Epithelial cell of proximal tubule (primary cell): ENCODE results near the gene ABHD1. TPM values are rescaled to one million over a fixed set of nuclear protein-coding genes. Genes with fewer than 3 reads are reported as not detected.

Source experiments
- DNase-seq: peaks from one replicate; pipeline ENCODE4 v3.0.0-alpha.2; 2011; ENCODE audit warnings: low read depth
- H3K4me3 ChIP-seq: 2 replicates; pipeline ENCODE4 v1.5.1; 2011; ENCODE audit warnings: low read depth, mild to moderate bottlenecking, low read length
- CTCF ChIP-seq: conservative IDR thresholded peaks from 2 replicates; pipeline ENCODE4 v1.5.1; 2012; ENCODE audit warnings: low read depth, mild to moderate bottlenecking, low read length
- total RNA-seq: library from RNA; depleted of rRNA; stranded (reverse); fragments of >200 nt; gene quantifications from 2 replicates; pipeline ENCODE4 v1.2.3, GENCODE V29; 2015

The ABHD1 gene
- total RNA-seq, 1 donor from 2014 or later = not detected

DNA sequence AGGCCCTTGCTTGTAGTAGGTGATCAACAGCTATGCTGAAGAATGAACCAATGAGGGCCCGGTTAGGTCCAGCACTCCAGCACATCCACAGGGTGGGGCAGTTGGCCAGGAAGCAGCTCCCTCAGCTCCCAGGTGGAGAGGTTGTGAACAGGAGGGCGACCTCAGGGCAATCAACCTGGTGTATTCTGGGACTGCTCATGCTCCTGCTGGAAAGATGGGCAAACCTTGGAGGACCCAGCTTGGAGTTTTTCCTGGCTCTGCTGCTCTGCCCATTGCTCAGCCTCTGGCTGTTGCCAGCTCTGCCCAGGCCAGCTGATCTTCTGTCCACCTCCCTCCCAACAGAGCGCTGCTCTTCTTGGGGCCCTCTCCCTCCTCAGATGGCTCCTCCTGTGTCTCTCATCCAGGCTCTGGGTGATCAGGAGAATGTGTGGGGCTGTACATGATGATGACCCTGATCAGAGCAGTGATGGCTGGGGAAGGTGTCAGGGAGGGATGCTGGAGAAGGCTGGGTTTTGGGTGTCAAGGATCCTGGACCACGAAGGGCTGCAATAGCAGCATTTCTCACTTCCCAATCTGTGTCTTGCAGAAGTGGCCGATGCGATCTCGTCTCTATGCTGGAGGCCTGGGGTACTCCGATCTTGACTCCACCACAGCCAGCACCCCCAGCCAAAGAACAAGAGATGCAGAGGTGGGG, 28.6 kb downstream of the ABHD1 start:
- no peak overlapping the region for H3K4me3 ChIP-seq
- DNase-seq = no peak
- no peak for TF ChIP-seq CTCF

DNA sequence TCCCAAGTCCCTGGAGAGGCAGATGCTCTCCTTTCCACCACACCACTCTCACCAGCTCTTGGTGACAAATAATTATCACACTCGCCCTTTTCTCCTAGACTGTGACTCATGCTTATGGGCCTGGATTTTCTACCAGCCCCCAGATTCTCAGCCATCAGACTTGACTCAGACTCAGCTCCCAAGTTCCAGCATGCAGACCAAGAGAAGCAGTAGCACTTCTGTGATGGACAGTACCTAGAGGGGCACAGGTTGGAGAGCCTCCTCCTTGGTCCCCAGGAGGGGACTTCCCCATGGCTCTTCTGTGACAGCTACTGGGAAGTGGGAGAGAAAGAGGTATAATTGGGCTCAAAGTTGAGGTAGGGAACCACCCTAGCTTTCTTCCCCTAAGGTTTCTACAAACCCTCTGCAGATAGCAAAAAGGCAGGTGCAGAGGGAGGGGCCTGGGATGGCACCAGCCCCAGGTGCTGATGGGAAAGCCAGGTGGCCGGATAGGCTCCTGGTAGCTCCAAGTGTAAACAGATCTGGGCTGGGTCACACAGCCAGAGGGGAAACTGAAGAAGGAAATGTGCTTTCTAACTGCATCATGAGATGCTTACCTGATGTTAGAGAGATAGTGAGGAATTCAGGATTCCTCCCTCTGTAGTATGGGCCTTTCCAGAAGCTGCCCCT, 29.3 kb downstream of the ABHD1 start:
- no peak for TF ChIP-seq CTCF
- no peak for DNase-seq
- no peak overlapping the region for H3K4me3 ChIP-seq

DNA sequence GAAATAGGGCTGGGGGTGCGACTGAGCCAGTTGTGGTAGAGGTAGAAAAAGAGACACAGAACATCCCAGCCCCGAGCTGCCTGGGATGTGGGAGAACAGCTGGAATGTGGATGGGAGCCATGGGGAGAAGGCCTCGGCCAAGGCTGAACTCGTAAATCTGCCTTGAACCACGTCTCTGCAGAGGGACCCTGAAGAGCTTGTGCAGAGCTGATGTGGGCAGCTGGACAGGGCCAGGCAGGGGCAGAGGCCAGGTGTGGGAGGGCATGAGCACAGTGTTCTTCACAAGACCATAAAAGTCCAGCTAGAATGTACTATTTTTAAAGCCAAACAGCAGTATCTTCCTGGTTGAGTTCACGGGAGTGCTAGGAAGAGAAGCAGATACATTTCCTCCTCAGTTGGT, 30.9 kb downstream of the ABHD1 start:
- TF ChIP-seq CTCF = no peak
- no peak overlapping the region for H3K4me3 ChIP-seq
- no peak for DNase-seq

DNA sequence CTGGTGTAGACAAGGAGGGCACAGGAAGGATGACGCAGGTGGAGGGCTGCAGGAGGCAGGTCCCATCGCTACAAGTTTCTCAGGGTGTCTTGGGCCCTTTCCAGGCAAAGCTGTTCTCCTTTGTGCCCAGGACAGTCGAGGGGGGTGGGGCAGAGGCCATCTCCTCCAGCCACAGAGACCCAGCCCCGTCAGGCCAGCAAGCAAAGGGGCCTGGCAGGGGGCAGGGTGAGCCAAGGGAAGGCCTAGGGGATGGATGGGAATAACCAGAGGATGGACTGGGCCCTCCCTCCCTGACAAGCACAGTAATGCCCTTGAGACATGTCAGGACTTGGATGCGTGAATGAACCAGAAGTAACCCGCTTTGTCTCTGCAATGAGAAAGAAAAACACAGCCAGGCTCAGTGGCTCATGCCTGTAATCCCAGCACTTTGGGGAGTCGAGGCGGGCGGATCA, 31.5 kb downstream of the ABHD1 start:
- no peak overlapping the region for H3K4me3 ChIP-seq
- DNase-seq = no peak
- no peak for TF ChIP-seq CTCF

- DNase-seq = no peak
- TF ChIP-seq CTCF = no peak
- no peak overlapping the region for H3K4me3 ChIP-seq
These were observed 34.9 kb downstream of the ABHD1 start for GRCh38 chr2:27158468-27158867.

DNA sequence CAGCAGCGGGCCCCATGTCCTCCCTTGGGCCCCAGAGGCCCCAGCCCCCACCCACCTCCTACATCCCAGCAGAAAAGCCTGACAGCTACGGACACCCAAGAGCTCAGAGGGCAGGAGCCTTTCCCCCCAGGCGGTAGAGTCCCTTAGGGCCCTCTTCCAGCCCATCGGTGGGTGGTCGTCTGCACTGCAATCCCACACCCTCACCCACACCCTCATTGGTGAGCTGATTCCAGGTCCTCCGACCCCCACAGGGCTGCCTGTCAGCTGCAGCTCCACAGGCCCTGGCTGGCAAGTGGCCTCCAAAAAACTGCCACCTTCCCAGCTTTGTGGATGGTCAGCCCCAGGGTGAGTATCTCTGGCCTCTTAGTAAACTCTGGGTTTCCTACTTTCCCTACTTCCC, 35.7 kb downstream of the ABHD1 start:
- H3K4me3 ChIP-seq = no peak overlapping the region
- no peak for DNase-seq
- TF ChIP-seq CTCF = no peak

DNA sequence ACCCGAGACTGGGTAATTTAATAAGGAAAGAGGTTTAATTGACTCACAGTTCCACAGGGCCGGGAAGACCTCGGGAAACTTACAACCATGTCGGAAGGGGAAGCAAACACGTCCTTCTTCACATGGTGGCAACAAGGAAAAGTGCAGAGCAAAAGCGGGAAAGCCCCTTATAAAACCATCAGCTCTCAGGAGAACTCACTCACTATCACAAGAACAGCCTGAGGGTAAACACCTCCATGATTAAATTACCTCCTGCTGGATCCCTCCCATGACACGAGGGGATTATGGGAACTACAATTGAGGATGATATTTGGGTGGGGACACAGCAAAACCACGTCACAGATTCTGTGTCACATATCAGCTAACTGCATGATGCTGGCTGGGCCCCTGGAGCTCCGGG, 36.6 kb downstream of the ABHD1 start:
- DNase-seq = no peak
- no peak for TF ChIP-seq CTCF
- no peak overlapping the region for H3K4me3 ChIP-seq
